Fibroblast of lung (primary cell): ENCODE measurements around the gene MINDY4B.

Experiments
- CTCF ChIP-seq, 2 donors: IDR thresholded peaks in 1 of 2; conservative IDR thresholded peaks in 1 of 2; 1 replicate in 1 of 2; 2 replicates in 1 of 2; pipeline ENCODE4 v1.5.1; 2011 to 2012; ENCODE audit warnings: low read length in 2 of 2, control low read depth in 1 of 2, inconsistent platforms in 1 of 2, low read depth in 1 of 2, mild to moderate bottlenecking in 1 of 2
- EZH2 ChIP-seq: IDR thresholded peaks from 2 replicates; pipeline ENCODE4 v1.5.1; 2012; ENCODE audit warnings: low read length, control low read depth, mild to moderate bottlenecking; ENCODE audit errors: missing control alignments

DNA sequence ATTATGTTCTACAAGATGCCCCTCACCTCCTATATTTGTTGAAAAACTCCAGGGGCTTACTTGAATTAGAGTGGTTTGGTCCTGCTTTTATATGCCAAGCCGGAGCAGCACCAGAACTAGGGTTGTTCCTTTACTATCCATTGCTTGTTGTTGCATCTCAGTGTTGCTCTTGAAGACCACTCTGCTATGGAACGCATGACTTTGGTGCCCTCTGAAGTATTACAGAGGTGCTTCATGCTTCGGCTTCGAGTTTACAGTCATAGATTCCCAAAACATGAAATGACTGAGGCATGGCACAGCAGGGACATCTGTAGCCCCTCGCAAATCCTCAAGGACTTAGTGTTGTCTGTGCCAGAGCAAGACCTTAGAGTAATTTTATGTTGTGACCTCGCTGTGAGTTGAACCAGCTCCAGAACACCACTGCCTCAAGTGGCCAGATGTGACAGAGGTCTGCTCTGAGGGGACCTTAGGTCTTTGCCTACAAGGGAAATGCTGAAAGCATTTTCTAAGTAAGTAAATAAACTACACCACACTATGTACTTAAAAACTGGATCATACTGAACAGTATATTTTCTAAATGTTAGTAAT is 75.1 kb downstream of the MINDY4B start:
- peak in 1 of 2 donors; percentile 9 for TF ChIP-seq CTCF (conservative IDR thresholded peaks at IDR 0.05 in 1 of 2, IDR thresholded peaks at IDR 0.05 in 1 of 2; ENCODE audit: low read depth in 1 of 2, low read length in 2 of 2)
- no peak for TF ChIP-seq EZH2
